Nephron (organoid): ENCODE results near the gene DPH2.

Experiments used
- H3K27ac Mint-ChIP-seq, 3 experiments: 2 replicates each; pipeline ENCODE4 v1.8.0; 2020; ENCODE audit warnings: mixed read lengths in 3 of 3, mild to moderate bottlenecking in 2 of 3, moderate library complexity in 1 of 3
- H3K27me3 Mint-ChIP-seq: 2 replicates; pipeline ENCODE4 v1.8.0; 2021; ENCODE audit warnings: low read depth, mild to moderate bottlenecking, moderate library complexity, mixed read lengths
- H3K36me3 Mint-ChIP-seq: 2 replicates; pipeline ENCODE4 v1.8.0; 2020; ENCODE audit warnings: low read depth, mixed read lengths
- H3K4me1 Mint-ChIP-seq: 2 replicates; pipeline ENCODE4 v1.8.0; 2020; ENCODE audit warnings: mixed read lengths
- H3K4me3 Mint-ChIP-seq, 3 experiments: 2 replicates each; pipeline ENCODE4 v1.8.0; 2020; ENCODE audit warnings: mild to moderate bottlenecking in 3 of 3, mixed read lengths in 3 of 3, moderate library complexity in 2 of 3
- H3K9me3 Mint-ChIP-seq: 2 replicates; pipeline ENCODE4 v1.8.0; 2020; ENCODE audit warnings: mixed read lengths
- TF ChIP-seq, protein P1 (sequence below), 3 experiments: fragments of 200-600 bp; sonication (generic); IDR thresholded peaks; one replicate each; pipeline ENCODE4 v1.5.0; 2021; ENCODE audit warnings: antibody characterized with exemption in 3 of 3; ENCODE audit not compliant: unreplicated experiment in 3 of 3

The DPH2 gene

DNA sequence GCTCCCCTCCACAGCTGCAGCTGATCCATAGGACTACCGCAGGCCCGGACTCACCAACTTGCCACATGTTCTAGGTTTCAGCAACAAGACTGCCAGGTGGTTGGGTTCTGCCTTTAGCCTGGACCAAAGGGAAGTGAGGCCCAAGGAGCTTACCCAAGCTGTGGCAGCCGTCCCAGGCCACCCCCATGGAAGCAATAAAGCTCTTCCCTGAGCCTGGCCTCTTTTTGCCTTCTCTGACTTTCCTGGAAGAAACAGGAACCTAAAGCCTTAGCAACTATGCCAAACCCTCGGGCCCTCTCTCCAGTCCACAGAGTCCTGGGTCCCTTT, 38.9 kb upstream of the DPH2 start:
- no peak overlapping the region for H3K4me3 Mint-ChIP-seq

DNA sequence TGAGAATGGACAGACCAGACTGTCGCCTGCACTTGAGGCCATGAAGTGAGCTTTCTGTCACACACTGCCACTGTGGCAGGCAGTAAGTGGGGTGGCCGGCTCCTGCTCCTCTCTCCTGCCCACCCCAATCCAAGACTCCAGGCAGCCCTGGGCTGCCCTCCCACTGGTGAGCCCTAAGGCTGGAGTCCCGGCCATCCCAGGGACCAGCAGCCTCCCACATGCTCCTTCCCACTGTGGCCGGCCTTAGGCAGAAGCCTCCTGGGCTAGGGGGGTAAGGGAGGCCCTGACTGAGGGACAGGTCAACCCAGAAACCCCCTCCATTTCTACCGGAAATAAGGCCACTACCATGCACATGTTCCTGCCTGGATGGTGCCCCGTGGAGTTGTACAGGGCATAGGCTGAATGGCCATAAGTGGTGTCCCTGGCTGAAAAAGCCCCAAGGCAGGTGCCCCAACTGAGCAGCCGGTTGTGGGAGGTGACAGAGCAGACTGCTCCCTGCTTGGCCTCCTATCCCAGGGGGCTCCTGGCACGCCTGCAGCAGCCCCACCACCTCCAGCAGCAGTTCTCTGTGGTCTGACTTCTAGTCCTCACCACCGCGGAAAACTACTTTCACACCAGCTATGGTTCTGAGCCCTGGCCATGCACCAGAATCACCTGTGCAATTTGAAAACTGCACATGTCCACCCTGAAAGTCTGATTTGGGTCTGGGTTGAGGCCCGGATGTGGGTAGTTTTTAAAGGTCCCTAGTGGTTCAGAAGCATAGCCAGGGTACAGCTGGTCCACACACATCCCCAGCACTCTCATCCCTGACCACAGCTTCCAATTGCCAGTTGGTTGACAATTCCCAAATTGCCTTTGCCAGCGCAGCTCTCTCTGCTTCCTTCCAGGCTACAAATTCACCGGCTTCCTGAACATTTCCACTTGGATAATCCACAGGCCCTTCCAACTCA, 37.8 kb upstream of the DPH2 start:
- peaks cover 29% of the 10 kb centered on the region for H3K27me3 Mint-ChIP-seq

More for the DNA sequence above, 38.9 kb upstream of the DPH2 start:
- Mint-ChIP-seq H3K27ac (no peak overlapping the region), H3K9me3 (no peaks in the 10 kb centered on the region), H3K36me3 (peaks cover 6% of the 10 kb centered on the region), H3K4me1 (peaks cover 16% of the 10 kb centered on the region), H3K27me3 (peaks cover 25% of the 10 kb centered on the region)
- TF ChIP-seq, protein P1, sequence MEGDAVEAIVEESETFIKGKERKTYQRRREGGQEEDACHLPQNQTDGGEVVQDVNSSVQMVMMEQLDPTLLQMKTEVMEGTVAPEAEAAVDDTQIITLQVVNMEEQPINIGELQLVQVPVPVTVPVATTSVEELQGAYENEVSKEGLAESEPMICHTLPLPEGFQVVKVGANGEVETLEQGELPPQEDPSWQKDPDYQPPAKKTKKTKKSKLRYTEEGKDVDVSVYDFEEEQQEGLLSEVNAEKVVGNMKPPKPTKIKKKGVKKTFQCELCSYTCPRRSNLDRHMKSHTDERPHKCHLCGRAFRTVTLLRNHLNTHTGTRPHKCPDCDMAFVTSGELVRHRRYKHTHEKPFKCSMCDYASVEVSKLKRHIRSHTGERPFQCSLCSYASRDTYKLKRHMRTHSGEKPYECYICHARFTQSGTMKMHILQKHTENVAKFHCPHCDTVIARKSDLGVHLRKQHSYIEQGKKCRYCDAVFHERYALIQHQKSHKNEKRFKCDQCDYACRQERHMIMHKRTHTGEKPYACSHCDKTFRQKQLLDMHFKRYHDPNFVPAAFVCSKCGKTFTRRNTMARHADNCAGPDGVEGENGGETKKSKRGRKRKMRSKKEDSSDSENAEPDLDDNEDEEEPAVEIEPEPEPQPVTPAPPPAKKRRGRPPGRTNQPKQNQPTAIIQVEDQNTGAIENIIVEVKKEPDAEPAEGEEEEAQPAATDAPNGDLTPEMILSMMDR (IDR thresholded peaks at IDR 0.05; ENCODE audit: unreplicated experiment in 3 of 3): no peak

DNA sequence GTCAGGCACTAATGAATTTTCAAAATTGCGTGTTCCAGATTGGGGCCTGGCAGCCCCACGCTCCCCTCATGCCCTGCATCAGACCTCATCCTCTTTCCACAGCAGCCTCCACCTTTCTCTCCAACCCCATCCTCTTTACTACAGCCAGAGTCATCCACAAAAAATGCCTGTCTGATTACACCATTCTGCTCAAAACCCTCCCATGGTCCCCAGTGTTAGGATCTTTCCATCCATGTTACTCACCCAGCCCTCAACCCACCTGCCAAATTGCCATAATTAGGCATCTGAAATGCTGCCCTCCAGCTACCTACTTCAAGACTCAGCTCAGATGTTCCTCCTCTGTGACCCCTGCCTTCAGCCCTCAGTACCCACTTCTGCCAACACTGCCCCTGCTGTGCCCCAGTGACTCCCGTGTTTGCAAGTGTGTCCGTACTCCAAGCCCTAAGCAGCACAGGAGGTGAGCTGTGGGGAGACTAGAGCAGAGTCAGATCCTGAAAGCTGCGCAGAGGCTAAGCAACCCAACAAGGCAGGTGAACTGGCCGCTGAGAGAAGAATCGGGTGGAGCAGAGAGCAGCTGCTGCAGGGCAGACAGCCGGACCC, 36.9 kb upstream of the DPH2 start:
- peak overlapping the region; percentile 68 to 79 (median 72) for H3K4me3 Mint-ChIP-seq
- no peaks in the 10 kb centered on the region for H3K9me3 Mint-ChIP-seq
- peaks cover 16% of the 10 kb centered on the region for H3K4me1 Mint-ChIP-seq
- TF ChIP-seq, protein P1 (IDR thresholded peaks at IDR 0.05; ENCODE audit: unreplicated experiment in 3 of 3): no peak
- H3K27me3 Mint-ChIP-seq: peaks cover 35% of the 10 kb centered on the region
- H3K36me3 Mint-ChIP-seq: no peaks in the 10 kb centered on the region
- H3K27ac Mint-ChIP-seq: no peak overlapping the region

More for the DNA sequence above, 37.8 kb upstream of the DPH2 start:
- TF ChIP-seq, protein P1 (IDR thresholded peaks at IDR 0.05; ENCODE audit: unreplicated experiment in 3 of 3): no peak
- Mint-ChIP-seq H3K36me3 (peaks cover under 1% of the 10 kb centered on the region), H3K4me3 (peak overlapping the region in 1 of 3 experiments; percentile 79), H3K9me3 (no peaks in the 10 kb centered on the region), H3K27ac (peak overlapping the region in 1 of 3 experiments; percentile 32), H3K4me1 (peaks cover 16% of the 10 kb centered on the region)

DNA sequence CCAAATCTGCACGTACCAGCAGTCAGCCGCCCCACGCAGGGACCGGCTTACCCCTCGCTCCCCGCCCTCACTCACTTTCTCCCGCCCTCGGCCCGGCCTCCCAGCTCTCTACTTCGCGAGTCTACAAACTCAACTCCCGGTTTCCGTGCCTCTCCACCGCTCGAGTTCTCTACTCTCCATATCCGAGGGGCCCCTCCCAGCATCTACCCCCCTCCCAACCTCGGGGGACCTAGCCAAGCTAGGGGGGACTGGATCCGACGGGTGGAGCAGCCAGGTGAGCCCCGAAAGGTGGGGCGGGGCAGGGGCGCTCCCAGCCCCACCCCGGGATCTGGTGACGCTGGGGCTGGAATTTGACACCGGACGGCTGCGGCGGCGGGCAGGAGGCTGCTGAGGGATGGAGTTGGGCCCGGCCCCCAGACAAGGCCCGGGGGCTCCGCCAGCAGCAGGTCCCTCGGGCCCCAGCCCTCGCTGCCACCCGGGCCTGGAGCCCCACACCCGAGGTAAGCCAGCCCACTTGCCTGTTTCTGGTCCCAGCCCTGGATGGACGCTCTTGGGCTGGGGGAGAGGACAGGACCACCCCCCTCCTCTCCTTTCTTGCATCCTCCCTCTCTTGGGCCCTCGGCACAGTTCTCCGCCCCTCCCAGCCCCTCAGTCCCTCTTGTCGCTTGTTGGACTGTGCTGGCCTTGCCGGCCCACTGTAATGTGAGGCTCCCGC, 36.3 kb upstream of the DPH2 start, which contains the start of gene ARTN:
Gene ARTN, plus strand, starts transcription at position 416 of the 715 bp plus-strand sequence. CDS start 1,856 bp downstream, outside the sequence.
- peak within 1 kb of the TSS in 2 of 3 experiments; percentile 17 to 55 for H3K27ac Mint-ChIP-seq
- peaks cover 16% of the 10 kb centered on the region for H3K4me1 Mint-ChIP-seq

More for the DNA sequence above, 36.3 kb upstream of the DPH2 start, which contains the start of gene ARTN:
- Mint-ChIP-seq H3K27me3 (peaks cover 40% of the 10 kb centered on the region), H3K9me3 (no peaks in the 10 kb centered on the region), H3K36me3 (no peaks in the 10 kb centered on the region), H3K4me3 (peak within 1 kb of the TSS; percentile 68 to 80 (median 79))
- TF ChIP-seq, protein P1 (IDR thresholded peaks at IDR 0.05; ENCODE audit: unreplicated experiment in 3 of 3): no peak
